HepG2 (cell line): ENCODE data around the gene KLHDC4. TPM values are rescaled to one million over a fixed set of nuclear protein-coding genes. Genes with fewer than 3 reads are reported as not detected.

Experiments used
- DBP ChIP-seq: sonication (generic); formaldehyde crosslinking; IDR thresholded peaks from 2 replicates; pipeline ENCODE4 v1.4.0; 2020; ENCODE audit warnings: missing genetic modification reagents; ENCODE audit errors: not compliant biosample characterization
- FOXO1 ChIP-seq: sonication (generic); formaldehyde crosslinking; IDR thresholded peaks from 2 replicates; pipeline ENCODE4 v1.4.0; 2020; ENCODE audit warnings: missing genetic modification reagents
- GPN1 ChIP-seq: sonication (generic); formaldehyde crosslinking; IDR thresholded peaks from 2 replicates; pipeline ENCODE4 v1.5.1; 2020; ENCODE audit warnings: missing genetic modification reagents, borderline replicate concordance
- HIVEP1 ChIP-seq: sonication (generic); formaldehyde crosslinking; IDR thresholded peaks from 2 replicates; pipeline ENCODE4 v1.4.0; 2020; ENCODE audit warnings: mild to moderate bottlenecking, missing genetic modification reagents
- MTERF4 ChIP-seq: sonication (generic); formaldehyde crosslinking; IDR thresholded peaks from 2 replicates; pipeline ENCODE4 v1.8.0; 2023; ENCODE audit warnings: mild to moderate bottlenecking, missing genetic modification reagents
- NFE2 ChIP-seq: sonication (generic); formaldehyde crosslinking; IDR thresholded peaks from 2 replicates; pipeline ENCODE4 v1.4.0; 2020; ENCODE audit warnings: missing genetic modification reagents
- PRDM10 ChIP-seq: sonication (generic); formaldehyde crosslinking; IDR thresholded peaks from 2 replicates; pipeline ENCODE4 v1.4.0; 2020; ENCODE audit warnings: low read depth, missing genetic modification reagents
- PRPF4 ChIP-seq: fragments of 200-400 bp; formaldehyde crosslinking; IDR thresholded peaks from 2 replicates; pipeline ENCODE4 v1.6.1; 2016; ENCODE audit warnings: low read length, low read depth; ENCODE audit not compliant: poor library complexity, severe bottlenecking
- REST ChIP-seq, 2 experiments: IDR thresholded peaks; 2 replicates each; pipeline ENCODE4 v1.6.1; 2011 to 2012; ENCODE audit warnings: low read length in 2 of 2, borderline replicate concordance in 1 of 2, low read depth in 1 of 2, mild to moderate bottlenecking in 1 of 2, moderate library complexity in 1 of 2
- SUZ12 ChIP-seq: fragments of 150-350 bp; IDR thresholded peaks from 2 replicates; pipeline ENCODE4 v1.6.1; 2014; ENCODE audit warnings: low read depth, low read length
- WIZ ChIP-seq: sonication (generic); formaldehyde crosslinking; IDR thresholded peaks from 2 replicates; pipeline ENCODE4 v1.5.1; 2020; ENCODE audit warnings: mild to moderate bottlenecking, missing genetic modification reagents
- ZGPAT ChIP-seq: IDR thresholded peaks from 2 replicates; pipeline ENCODE4 v1.6.1; 2016; ENCODE audit warnings: mild to moderate bottlenecking
- ZNF282 ChIP-seq: fragments of 450-650 bp; IDR thresholded peaks from 2 replicates; pipeline ENCODE4 v1.6.1; 2018; ENCODE audit not compliant: partially characterized antibody
- ZNF292 ChIP-seq: sonication (generic); formaldehyde crosslinking; IDR thresholded peaks from 2 replicates; pipeline ENCODE4 v1.8.1; 2022; ENCODE audit warnings: mild to moderate bottlenecking, low read depth, missing genetic modification reagents, borderline replicate concordance
- ZNF883 ChIP-seq: sonication (generic); formaldehyde crosslinking; IDR thresholded peaks from 2 replicates; pipeline ENCODE4 v1.5.1; 2020; ENCODE audit warnings: mild to moderate bottlenecking, missing genetic modification reagents; ENCODE audit errors: not compliant biosample characterization
- polyA plus RNA-seq, 8 experiments: library from polyadenylated mRNA; depleted of rRNA in 3 of 8; stranded (reverse) in 7 of 8; unstranded in 1 of 8; fragments of >200 nt; fragmentation: Illumina TruSeq in 4 of 8; extraction: Trizol in 4 of 8; gene quantifications; 2 replicates each; pipeline versions ENCODE4 v1.2.1 to v1.2.3, GENCODE V29; 2011 to 2016; ENCODE audit warnings: low read depth in 4 of 8, missing spikeins in 1 of 8, mixed read lengths in 1 of 8; ENCODE audit not compliant: insufficient read depth in 1 of 8
- total RNA-seq, 5 experiments: library from RNA; depleted of rRNA; stranded (reverse); fragments of >200 nt; fragmentation: Illumina TruSeq; extraction: Trizol; gene quantifications; 2 replicates each; pipeline ENCODE4 v1.2.3, GENCODE V29; 2016; ENCODE audit warnings: low read depth in 1 of 5
- TF ChIP-seq, protein P1 (sequence below): sonication (generic); formaldehyde crosslinking; IDR thresholded peaks from 2 replicates; pipeline ENCODE4 v1.4.0; 2020; ENCODE audit warnings: missing genetic modification reagents, mild to moderate bottlenecking, borderline replicate concordance

KLHDC4 gene
- total and polyA plus RNA-seq, 2 of the 13 experiments (the other 11 are each of a cell fraction or from before 2014, with no cell fraction given) = 18.7 to 31.8 TPM

- TF ChIP-seq ZGPAT (no peak), PRPF4 (peak; percentile 92), ZNF883 (CRISPR knock-in tag) (no peak), PRDM10 (no peak), HIVEP1 (CRISPR knock-in tag) (no peak), REST (IDR thresholded peaks at IDR 0.05; ENCODE audit: borderline replicate concordance in 1 of 2, low read depth in 1 of 2, low read length in 2 of 2) (no peak), FOXO1 (CRISPR knock-in tag) (no peak), ZNF282 (no peak), DBP (CRISPR knock-in tag) (no peak), NFE2 (no peak), MTERF4 (CRISPR knock-in tag) (peak; percentile 58; the same call in 1 of the 2 replicates), WIZ (CRISPR knock-in tag) (no peak), SUZ12 (no peak), GPN1 (CRISPR knock-in tag) (no peak), ZNF292 (CRISPR knock-in tag) (no peak)
- TF ChIP-seq, protein P1, sequence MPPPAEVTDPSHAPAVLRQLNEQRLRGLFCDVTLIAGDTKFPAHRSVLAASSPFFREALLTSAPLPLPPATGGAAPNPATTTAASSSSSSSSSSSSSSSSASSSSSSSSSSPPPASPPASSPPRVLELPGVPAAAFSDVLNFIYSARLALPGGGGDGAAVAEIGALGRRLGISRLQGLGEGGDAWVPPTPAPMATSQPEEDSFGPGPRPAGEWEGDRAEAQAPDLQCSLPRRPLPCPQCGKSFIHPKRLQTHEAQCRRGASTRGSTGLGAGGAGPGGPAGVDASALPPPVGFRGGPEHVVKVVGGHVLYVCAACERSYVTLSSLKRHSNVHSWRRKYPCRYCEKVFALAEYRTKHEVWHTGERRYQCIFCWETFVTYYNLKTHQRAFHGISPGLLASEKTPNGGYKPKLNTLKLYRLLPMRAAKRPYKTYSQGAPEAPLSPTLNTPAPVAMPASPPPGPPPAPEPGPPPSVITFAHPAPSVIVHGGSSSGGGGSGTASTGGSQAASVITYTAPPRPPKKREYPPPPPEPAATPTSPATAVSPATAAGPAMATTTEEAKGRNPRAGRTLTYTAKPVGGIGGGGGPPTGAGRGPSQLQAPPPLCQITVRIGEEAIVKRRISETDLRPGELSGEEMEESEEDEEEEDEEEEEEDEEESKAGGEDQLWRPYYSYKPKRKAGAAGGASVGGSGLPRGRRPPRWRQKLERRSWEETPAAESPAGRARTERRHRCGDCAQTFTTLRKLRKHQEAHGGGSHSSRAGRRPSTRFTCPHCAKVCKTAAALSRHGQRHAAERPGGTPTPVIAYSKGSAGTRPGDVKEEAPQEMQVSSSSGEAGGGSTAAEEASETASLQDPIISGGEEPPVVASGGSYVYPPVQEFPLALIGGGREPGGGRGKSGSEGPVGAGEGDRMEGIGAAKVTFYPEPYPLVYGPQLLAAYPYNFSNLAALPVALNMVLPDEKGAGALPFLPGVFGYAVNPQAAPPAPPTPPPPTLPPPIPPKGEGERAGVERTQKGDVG (CRISPR knock-in tag) = no peak
Observed at GRCh38 chr16:87766485-87766797, 655 bp upstream of the KLHDC4 start (continued).
